ENCODE results near the gene KRT75.
"Not testable (repeated sequence)": the region's sequence is repeated elsewhere in the genome, so short reads cannot be mapped to it uniquely, and the experiment has no call there.

KRT75 gene

GRCh38 chr12:52434081-52434733 is at the start of gene KRT75:
Gene KRT75 (minus strand): TSS chr12:52434371. CDS start chr12:52434304, 67 bp downstream.
- FAIRE-seq (no peak), DNase-seq (ENCODE audit: insufficient read length, low spot score) (no peak)

GRCh38 chr12:52480073-52480472 is 45.9 kb upstream of the KRT75 start:
- DNase-seq (ENCODE audit: insufficient read length, low spot score) (no peak), FAIRE-seq (no peak)

- FAIRE-seq (no peak), DNase-seq (ENCODE audit: insufficient read length, low spot score) (no peak)
Measured at GRCh38 chr12:52477651-52478050, 43.5 kb upstream of the KRT75 start.

- no peak for DNase-seq (ENCODE audit: insufficient read length, low spot score)
- FAIRE-seq = no peak
Measured at GRCh38 chr12:52474212-52474611, 40.0 kb upstream of the KRT75 start.

GRCh38 chr12:52473768-52474167 is 39.6 kb upstream of the KRT75 start, which contains the start of gene KRT6C:
Gene KRT6C (minus strand): TSS chr12:52473805. CDS start chr12:52473737, 68 bp downstream.
- DNase-seq (ENCODE audit: insufficient read length, low spot score) = no peak
- no peak for FAIRE-seq

- FAIRE-seq (no peak), DNase-seq (ENCODE audit: insufficient read length, low spot score) (no peak)
Measured at GRCh38 chr12:52469853-52470252, 35.7 kb upstream of the KRT75 start.

GRCh38 chr12:52464897-52465296 is 30.7 kb upstream of the KRT75 start:
- DNase-seq (ENCODE audit: insufficient read length, low spot score) (no peak), FAIRE-seq (no peak)

GRCh38 chr12:52461693-52462092 is 27.5 kb upstream of the KRT75 start:
- no peak for DNase-seq (ENCODE audit: insufficient read length, low spot score)
- no peak for FAIRE-seq

GRCh38 chr12:52458861-52459260 is 24.7 kb upstream of the KRT75 start:
- DNase-seq (ENCODE audit: insufficient read length, low spot score) (no peak), FAIRE-seq (no peak)

GRCh38 chr12:52455821-52456220 is 21.6 kb upstream of the KRT75 start:
- DNase-seq (ENCODE audit: insufficient read length, low spot score) (no peak), FAIRE-seq (no peak)

- DNase-seq (ENCODE audit: insufficient read length, low spot score) = no peak
- FAIRE-seq = no peak
Measured at GRCh38 chr12:52454411-52455201, 20.4 kb upstream of the KRT75 start.

- no peak for FAIRE-seq
Measured at GRCh38 chr12:52452101-52452500, 17.9 kb upstream of the KRT75 start, which contains the start of gene KRT6B. Gene KRT6B (minus strand): TSS chr12:52452146. CDS start chr12:52452078, 68 bp downstream.

GRCh38 chr12:52448228-52448627 is 14.1 kb upstream of the KRT75 start:
- FAIRE-seq = no peak
- no peak for DNase-seq (ENCODE audit: insufficient read length, low spot score)

More at GRCh38 chr12:52452101-52452500, 17.9 kb upstream of the KRT75 start, which contains the start of gene KRT6B:
- DNase-seq (ENCODE audit: insufficient read length, low spot score) = no peak

- DNase-seq (ENCODE audit: insufficient read length, low spot score); FAIRE-seq: not testable (repeated sequence)
Measured at GRCh38 chr12:52447196-52447595, 13.0 kb upstream of the KRT75 start.

GRCh38 chr12:52446367-52447045 is 12.3 kb upstream of the KRT75 start:
- FAIRE-seq = no peak

GRCh38 chr12:52445876-52446275 is 11.7 kb upstream of the KRT75 start:
- DNase-seq (ENCODE audit: insufficient read length, low spot score) = no peak
- no peak for FAIRE-seq

More at GRCh38 chr12:52446367-52447045, 12.3 kb upstream of the KRT75 start:
- no peak for DNase-seq (ENCODE audit: insufficient read length, low spot score)

- no peak for FAIRE-seq
- DNase-seq (ENCODE audit: insufficient read length, low spot score) = no peak
Measured at GRCh38 chr12:52444647-52445595, 10.8 kb upstream of the KRT75 start.

- DNase-seq (ENCODE audit: insufficient read length, low spot score) (no peak), FAIRE-seq (no peak)
Measured at GRCh38 chr12:52443966-52444365, 9.8 kb upstream of the KRT75 start.

GRCh38 chr12:52442600-52443061 is 8.5 kb upstream of the KRT75 start:
- DNase-seq (ENCODE audit: insufficient read length, low spot score) (peak; percentile 84), FAIRE-seq (peak; percentile 90)

- peak; percentile 26 for FAIRE-seq
Measured at GRCh38 chr12:52441320-52441911, 7.2 kb upstream of the KRT75 start.

More at GRCh38 chr12:52441320-52441911, 7.2 kb upstream of the KRT75 start:
- DNase-seq (ENCODE audit: insufficient read length, low spot score) = no peak
